ENCODE measurements around the gene CECR2.

- no peak for TF ChIP-seq EZH2 (optimal IDR thresholded peaks at IDR 0.05; ENCODE audit: low read depth, low read length)
- TF ChIP-seq CTCF (IDR thresholded peaks at IDR 0.05; ENCODE audit: low read length): no peak
Observed at GRCh38 chr22:17412232-17412631, 43.0 kb downstream of the CECR2 start.
